ENCODE measurements around the gene SUPT3H.

DNA sequence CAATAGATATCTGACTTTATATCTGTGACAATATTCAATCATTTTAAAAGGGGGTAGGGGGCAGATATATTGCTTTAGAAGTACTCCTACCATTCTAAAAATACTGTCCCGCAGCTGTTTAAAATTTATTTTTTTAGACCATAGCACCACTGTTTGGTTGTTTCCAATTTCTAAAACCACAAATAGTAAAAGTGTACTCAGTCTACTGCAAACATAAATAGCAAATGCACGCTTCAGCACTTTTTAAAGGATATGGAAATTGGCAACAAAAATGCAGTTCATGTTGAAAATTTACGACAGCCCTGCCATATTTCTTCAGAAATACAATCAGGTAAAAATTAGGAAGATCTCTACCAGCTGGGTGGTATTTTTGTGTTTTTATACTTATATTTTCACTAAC is 181.6 kb downstream of the SUPT3H start:
- no peak for TF ChIP-seq POLR2AphosphoS5 (IDR thresholded peaks at IDR 0.05; ENCODE audit: low read depth, low read length)
- TF ChIP-seq, protein P1, sequence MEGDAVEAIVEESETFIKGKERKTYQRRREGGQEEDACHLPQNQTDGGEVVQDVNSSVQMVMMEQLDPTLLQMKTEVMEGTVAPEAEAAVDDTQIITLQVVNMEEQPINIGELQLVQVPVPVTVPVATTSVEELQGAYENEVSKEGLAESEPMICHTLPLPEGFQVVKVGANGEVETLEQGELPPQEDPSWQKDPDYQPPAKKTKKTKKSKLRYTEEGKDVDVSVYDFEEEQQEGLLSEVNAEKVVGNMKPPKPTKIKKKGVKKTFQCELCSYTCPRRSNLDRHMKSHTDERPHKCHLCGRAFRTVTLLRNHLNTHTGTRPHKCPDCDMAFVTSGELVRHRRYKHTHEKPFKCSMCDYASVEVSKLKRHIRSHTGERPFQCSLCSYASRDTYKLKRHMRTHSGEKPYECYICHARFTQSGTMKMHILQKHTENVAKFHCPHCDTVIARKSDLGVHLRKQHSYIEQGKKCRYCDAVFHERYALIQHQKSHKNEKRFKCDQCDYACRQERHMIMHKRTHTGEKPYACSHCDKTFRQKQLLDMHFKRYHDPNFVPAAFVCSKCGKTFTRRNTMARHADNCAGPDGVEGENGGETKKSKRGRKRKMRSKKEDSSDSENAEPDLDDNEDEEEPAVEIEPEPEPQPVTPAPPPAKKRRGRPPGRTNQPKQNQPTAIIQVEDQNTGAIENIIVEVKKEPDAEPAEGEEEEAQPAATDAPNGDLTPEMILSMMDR (IDR thresholded peaks at IDR 0.05; ENCODE audit: control extremely low read depth in 1 of 3, insufficient read depth in 1 of 3, low read depth in 1 of 3, low read length in 3 of 3): no peak
- TF ChIP-seq CBX5 (IDR thresholded peaks at IDR 0.05; ENCODE audit: low read depth, low read length): no peak
- TF ChIP-seq HDAC2 (IDR thresholded peaks at IDR 0.05; ENCODE audit: borderline replicate concordance in 1 of 2, low read depth in 2 of 2, low read length in 2 of 2): no peak
- TF ChIP-seq, protein P2, sequence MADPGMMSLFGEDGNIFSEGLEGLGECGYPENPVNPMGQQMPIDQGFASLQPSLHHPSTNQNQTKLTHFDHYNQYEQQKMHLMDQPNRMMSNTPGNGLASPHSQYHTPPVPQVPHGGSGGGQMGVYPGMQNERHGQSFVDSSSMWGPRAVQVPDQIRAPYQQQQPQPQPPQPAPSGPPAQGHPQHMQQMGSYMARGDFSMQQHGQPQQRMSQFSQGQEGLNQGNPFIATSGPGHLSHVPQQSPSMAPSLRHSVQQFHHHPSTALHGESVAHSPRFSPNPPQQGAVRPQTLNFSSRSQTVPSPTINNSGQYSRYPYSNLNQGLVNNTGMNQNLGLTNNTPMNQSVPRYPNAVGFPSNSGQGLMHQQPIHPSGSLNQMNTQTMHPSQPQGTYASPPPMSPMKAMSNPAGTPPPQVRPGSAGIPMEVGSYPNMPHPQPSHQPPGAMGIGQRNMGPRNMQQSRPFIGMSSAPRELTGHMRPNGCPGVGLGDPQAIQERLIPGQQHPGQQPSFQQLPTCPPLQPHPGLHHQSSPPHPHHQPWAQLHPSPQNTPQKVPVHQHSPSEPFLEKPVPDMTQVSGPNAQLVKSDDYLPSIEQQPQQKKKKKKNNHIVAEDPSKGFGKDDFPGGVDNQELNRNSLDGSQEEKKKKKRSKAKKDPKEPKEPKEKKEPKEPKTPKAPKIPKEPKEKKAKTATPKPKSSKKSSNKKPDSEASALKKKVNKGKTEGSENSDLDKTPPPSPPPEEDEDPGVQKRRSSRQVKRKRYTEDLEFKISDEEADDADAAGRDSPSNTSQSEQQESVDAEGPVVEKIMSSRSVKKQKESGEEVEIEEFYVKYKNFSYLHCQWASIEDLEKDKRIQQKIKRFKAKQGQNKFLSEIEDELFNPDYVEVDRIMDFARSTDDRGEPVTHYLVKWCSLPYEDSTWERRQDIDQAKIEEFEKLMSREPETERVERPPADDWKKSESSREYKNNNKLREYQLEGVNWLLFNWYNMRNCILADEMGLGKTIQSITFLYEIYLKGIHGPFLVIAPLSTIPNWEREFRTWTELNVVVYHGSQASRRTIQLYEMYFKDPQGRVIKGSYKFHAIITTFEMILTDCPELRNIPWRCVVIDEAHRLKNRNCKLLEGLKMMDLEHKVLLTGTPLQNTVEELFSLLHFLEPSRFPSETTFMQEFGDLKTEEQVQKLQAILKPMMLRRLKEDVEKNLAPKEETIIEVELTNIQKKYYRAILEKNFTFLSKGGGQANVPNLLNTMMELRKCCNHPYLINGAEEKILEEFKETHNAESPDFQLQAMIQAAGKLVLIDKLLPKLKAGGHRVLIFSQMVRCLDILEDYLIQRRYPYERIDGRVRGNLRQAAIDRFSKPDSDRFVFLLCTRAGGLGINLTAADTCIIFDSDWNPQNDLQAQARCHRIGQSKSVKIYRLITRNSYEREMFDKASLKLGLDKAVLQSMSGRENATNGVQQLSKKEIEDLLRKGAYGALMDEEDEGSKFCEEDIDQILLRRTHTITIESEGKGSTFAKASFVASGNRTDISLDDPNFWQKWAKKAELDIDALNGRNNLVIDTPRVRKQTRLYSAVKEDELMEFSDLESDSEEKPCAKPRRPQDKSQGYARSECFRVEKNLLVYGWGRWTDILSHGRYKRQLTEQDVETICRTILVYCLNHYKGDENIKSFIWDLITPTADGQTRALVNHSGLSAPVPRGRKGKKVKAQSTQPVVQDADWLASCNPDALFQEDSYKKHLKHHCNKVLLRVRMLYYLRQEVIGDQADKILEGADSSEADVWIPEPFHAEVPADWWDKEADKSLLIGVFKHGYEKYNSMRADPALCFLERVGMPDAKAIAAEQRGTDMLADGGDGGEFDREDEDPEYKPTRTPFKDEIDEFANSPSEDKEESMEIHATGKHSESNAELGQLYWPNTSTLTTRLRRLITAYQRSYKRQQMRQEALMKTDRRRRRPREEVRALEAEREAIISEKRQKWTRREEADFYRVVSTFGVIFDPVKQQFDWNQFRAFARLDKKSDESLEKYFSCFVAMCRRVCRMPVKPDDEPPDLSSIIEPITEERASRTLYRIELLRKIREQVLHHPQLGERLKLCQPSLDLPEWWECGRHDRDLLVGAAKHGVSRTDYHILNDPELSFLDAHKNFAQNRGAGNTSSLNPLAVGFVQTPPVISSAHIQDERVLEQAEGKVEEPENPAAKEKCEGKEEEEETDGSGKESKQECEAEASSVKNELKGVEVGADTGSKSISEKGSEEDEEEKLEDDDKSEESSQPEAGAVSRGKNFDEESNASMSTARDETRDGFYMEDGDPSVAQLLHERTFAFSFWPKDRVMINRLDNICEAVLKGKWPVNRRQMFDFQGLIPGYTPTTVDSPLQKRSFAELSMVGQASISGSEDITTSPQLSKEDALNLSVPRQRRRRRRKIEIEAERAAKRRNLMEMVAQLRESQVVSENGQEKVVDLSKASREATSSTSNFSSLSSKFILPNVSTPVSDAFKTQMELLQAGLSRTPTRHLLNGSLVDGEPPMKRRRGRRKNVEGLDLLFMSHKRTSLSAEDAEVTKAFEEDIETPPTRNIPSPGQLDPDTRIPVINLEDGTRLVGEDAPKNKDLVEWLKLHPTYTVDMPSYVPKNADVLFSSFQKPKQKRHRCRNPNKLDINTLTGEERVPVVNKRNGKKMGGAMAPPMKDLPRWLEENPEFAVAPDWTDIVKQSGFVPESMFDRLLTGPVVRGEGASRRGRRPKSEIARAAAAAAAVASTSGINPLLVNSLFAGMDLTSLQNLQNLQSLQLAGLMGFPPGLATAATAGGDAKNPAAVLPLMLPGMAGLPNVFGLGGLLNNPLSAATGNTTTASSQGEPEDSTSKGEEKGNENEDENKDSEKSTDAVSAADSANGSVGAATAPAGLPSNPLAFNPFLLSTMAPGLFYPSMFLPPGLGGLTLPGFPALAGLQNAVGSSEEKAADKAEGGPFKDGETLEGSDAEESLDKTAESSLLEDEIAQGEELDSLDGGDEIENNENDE (IDR thresholded peaks at IDR 0.05; ENCODE audit: insufficient replicate concordance, low read length): no peak
- no peak for TF ChIP-seq ASH2L (IDR thresholded peaks at IDR 0.05; ENCODE audit: low read length)
- TF ChIP-seq, protein P3, sequence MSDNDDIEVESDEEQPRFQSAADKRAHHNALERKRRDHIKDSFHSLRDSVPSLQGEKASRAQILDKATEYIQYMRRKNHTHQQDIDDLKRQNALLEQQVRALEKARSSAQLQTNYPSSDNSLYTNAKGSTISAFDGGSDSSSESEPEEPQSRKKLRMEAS (IDR thresholded peaks at IDR 0.05): no peak
- no peak for TF ChIP-seq POLR2A (IDR thresholded peaks at IDR 0.05; ENCODE audit: control extremely low read depth in 1 of 2, low read depth in 2 of 2, low read length in 2 of 2)
- TF ChIP-seq CHD2 (IDR thresholded peaks at IDR 0.05; ENCODE audit: low read length): no peak
- TF ChIP-seq KDM4A (IDR thresholded peaks at IDR 0.05; ENCODE audit: low read depth, low read length, severe bottlenecking): no peak
- TF ChIP-seq, protein P4, sequence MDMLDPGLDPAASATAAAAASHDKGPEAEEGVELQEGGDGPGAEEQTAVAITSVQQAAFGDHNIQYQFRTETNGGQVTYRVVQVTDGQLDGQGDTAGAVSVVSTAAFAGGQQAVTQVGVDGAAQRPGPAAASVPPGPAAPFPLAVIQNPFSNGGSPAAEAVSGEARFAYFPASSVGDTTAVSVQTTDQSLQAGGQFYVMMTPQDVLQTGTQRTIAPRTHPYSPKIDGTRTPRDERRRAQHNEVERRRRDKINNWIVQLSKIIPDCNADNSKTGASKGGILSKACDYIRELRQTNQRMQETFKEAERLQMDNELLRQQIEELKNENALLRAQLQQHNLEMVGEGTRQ (IDR thresholded peaks at IDR 0.05; ENCODE audit: low read length): no peak
- no peak for TF ChIP-seq GTF2F1 (IDR thresholded peaks at IDR 0.05; ENCODE audit: borderline replicate concordance, low read depth, low read length)
